Activated CD8-positive, alpha-beta T cell treated with anti-CD3 and anti-CD28 coated beads for 36 hours (primary cell): ENCODE measurements around the gene PUS3. TPM values are rescaled to one million over a fixed set of nuclear protein-coding genes. Genes with fewer than 3 reads are reported as not detected.

Source experiments
- ATAC-seq: fragments of 200-7000 bp; cut with Tn5 transposase; one replicate; pipeline ENCODE4 v1.10.0; 2021; ENCODE audit warnings: mild to moderate bottlenecking, moderate library complexity
- CTCF ChIA-PET: fragments of 350-600 bp; sonication (Branson Sonifier 250); formaldehyde crosslinking; loops from one replicate; lab custom pipeline; 2021; ENCODE audit warnings: antibody characterized with exemption; lab: Charles Lee
- POLR2A ChIA-PET: fragments of 350-600 bp; sonication (Branson Sonifier 250); formaldehyde crosslinking; loops from one replicate; lab custom pipeline; 2021; ENCODE audit warnings: antibody characterized with exemption; lab: Charles Lee
- DNase-seq: peaks from one replicate; pipeline ENCODE4 v3.0.0-alpha.2; 2020
- H3K27ac Mint-ChIP-seq: one replicate; pipeline ENCODE4 v1.8.0; 2021; ENCODE audit warnings: mild to moderate bottlenecking, mixed read lengths
- H3K27me3 Mint-ChIP-seq: one replicate; pipeline ENCODE4 v1.8.0; 2021; ENCODE audit warnings: mixed read lengths
- H3K36me3 Mint-ChIP-seq: one replicate; pipeline ENCODE4 v1.8.0; 2021; ENCODE audit warnings: low read depth, mixed read lengths
- H3K4me1 Mint-ChIP-seq: one replicate; pipeline ENCODE4 v1.8.0; 2021; ENCODE audit warnings: low read depth, mixed read lengths
- H3K4me3 Mint-ChIP-seq: one replicate; pipeline ENCODE4 v1.8.0; 2021; ENCODE audit warnings: mild to moderate bottlenecking, moderate library complexity, mixed read lengths
- H3K9me3 Mint-ChIP-seq: one replicate; pipeline ENCODE4 v1.8.0; 2021; ENCODE audit warnings: mixed read lengths
- intact Hi-C: fragments of 100-400 bp; cut with micrococcal nuclease; formaldehyde crosslinking; loops from one replicate; pipeline ENCODE4 v1.10.0; 2022
- total RNA-seq, 2 experiments: library from RNA; stranded (reverse); gene quantifications; one replicate each; pipeline ENCODE4 v1.2.3, GENCODE V29; 2021
- TF ChIP-seq, protein P1 (sequence below): fragments of 200-600 bp; IDR thresholded peaks from one replicate; pipeline ENCODE4 v1.8.0; 2022; ENCODE audit warnings: antibody characterized with exemption, mild to moderate bottlenecking

PUS3 gene
- total RNA-seq, 2 experiments from 2014 or later, result 15.4 to 15.5 TPM

DNA sequence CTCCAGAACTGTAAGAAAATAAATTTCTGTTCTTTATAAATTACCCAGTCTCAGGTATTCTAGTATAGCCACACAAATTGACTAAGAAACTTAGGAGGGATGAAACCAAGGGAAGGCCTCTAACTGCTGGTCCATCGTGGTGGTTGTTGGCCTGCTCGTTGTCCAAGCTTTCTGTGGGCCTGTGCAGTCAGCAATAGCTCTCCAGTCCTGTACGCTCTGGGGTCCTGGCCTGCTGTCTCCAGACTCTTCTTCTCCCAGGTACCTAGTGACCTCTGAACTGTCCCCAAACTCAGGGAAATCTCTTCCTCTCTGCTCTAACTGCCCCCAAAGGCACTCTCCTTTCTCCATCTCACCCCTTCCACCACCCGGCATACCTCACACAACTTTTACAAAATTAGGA lies 37.1 kb upstream of the PUS3 start:
- ATAC-seq (no peak), DNase-seq (no peak)
- H3K9me3 Mint-ChIP-seq, result no peaks in the 10 kb centered on the region
- no peak overlapping the region for H3K27ac Mint-ChIP-seq
- no peak overlapping the region for H3K4me3 Mint-ChIP-seq
- TF ChIP-seq, protein P1, sequence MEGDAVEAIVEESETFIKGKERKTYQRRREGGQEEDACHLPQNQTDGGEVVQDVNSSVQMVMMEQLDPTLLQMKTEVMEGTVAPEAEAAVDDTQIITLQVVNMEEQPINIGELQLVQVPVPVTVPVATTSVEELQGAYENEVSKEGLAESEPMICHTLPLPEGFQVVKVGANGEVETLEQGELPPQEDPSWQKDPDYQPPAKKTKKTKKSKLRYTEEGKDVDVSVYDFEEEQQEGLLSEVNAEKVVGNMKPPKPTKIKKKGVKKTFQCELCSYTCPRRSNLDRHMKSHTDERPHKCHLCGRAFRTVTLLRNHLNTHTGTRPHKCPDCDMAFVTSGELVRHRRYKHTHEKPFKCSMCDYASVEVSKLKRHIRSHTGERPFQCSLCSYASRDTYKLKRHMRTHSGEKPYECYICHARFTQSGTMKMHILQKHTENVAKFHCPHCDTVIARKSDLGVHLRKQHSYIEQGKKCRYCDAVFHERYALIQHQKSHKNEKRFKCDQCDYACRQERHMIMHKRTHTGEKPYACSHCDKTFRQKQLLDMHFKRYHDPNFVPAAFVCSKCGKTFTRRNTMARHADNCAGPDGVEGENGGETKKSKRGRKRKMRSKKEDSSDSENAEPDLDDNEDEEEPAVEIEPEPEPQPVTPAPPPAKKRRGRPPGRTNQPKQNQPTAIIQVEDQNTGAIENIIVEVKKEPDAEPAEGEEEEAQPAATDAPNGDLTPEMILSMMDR, result no peak
- no peaks in the 10 kb centered on the region for H3K36me3 Mint-ChIP-seq
- ChIA-PET POLR2A (no interaction called here), CTCF (interaction anchor here (0.7 to 2.9 kb wide), 3 partner anchors 62 to 255 kb away, joined by 4 to 14 read pairs (median 4); no protein-coding TSS in a partner anchor)
- H3K4me1 Mint-ChIP-seq, result peaks cover 7% of the 10 kb centered on the region
- no peaks in the 10 kb centered on the region for H3K27me3 Mint-ChIP-seq
- intact Hi-C loops, result no loop called here

DNA sequence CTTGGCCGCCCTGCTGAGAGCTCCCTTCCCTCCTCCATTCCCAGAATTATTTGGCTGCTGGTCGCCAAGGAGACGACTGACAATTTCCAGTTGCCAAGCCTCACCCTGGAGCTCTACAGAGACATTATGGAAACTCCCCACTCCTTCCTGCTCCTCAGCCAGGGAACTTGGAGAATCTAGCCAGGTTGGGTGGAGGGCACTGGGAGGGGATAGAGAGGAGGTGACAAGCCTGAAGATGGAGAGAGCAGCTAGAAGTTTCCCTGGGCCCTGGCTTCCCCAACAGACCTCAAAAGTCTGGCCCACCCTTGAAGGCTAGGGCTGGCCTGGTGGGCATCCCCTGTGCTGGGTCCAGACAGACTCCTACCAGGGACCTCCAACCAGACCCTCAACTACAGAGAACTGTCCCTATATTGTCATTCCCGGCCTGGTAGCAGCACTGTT lies 36.1 kb upstream of the PUS3 start:
- CTCF ChIA-PET, result interaction anchor here (1.3 to 2.9 kb wide), 2 partner anchors 16 to 255 kb away, joined by 5 to 14 read pairs; no protein-coding TSS in a partner anchor
- no peak for ATAC-seq
- TF ChIP-seq, protein P1, result no peak
- Mint-ChIP-seq H3K27ac (no peak overlapping the region), H3K27me3 (no peaks in the 10 kb centered on the region), H3K4me3 (no peak overlapping the region), H3K36me3 (no peaks in the 10 kb centered on the region), H3K4me1 (peaks cover 7% of the 10 kb centered on the region), H3K9me3 (no peaks in the 10 kb centered on the region)
- DNase-seq, result no peak
- intact Hi-C loops, result no loop called here
- POLR2A ChIA-PET, result no interaction called here

DNA sequence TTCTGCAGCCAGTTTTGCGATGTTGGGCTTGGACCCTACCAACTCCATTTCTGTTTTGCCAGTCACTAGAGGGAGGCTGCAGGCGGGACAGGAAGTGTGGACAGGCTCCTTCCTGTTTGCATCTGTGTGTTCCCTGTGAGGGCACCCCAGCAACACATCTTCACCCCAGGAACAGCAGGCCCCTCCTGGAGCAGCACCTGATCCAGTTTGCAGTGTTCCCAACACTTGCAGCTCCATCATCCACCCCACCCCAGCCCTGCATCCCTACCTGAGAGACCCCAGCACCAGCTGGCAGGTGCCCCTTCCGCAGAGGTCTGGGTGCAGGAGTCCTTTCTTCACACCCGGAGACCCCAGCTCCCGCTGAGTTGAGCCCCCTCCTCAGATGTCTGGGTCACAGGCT lies 35.4 kb upstream of the PUS3 start:
- Mint-ChIP-seq H3K9me3 (no peaks in the 10 kb centered on the region), H3K4me3 (no peak overlapping the region), H3K27ac (no peak overlapping the region), H3K36me3 (no peaks in the 10 kb centered on the region), H3K4me1 (peaks cover 8% of the 10 kb centered on the region), H3K27me3 (no peaks in the 10 kb centered on the region)
- intact Hi-C loops, result no loop called here
- TF ChIP-seq, protein P1, result no peak
- ChIA-PET CTCF (interaction anchor here (1.3 to 2.9 kb wide), 2 partner anchors 15 to 255 kb away, joined by 5 to 14 read pairs; no protein-coding TSS in a partner anchor), POLR2A (interaction anchor here (0.9 kb wide), 1 partner anchor 21 kb away, joined by 3 read pairs; no protein-coding TSS in a partner anchor)
- DNase-seq, result no peak
- ATAC-seq, result no peak

DNA sequence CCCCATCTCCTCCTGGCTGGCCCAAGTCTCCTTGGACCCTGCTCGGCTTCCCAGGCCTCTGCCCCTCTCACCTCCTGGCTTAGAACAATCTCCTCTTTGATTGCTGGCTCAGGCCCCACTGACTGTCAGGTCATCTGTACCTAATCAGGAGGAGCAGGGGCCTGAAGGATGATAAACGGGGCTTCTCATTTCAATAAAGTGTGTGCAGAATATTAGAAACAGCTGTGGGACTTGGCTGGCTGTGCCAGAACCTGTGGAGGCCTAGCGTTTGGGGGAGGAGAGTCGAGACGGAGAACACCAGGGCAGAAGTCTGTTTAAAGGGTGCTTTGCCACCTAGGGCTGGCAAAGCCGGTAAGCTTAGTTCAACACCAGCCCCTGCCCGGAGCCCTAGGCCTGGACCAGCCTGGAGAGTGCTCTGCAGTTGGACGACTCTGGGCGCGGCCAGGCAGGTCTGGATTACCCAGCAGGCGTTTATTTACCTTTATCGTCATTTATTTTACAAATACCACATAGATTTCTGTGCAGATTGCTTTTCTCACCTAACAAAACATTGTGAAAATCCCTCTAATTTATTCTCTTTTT lies 32.7 kb upstream of the PUS3 start:
- ChIA-PET CTCF (no interaction called here), POLR2A (no interaction called here)
- H3K27ac Mint-ChIP-seq, result no peak overlapping the region
- DNase-seq (no peak), ATAC-seq (no peak)
- no peaks in the 10 kb centered on the region for H3K9me3 Mint-ChIP-seq
- H3K4me3 Mint-ChIP-seq, result no peak overlapping the region
- H3K27me3 Mint-ChIP-seq, result peaks cover 2% of the 10 kb centered on the region
- intact Hi-C loops, result no loop called here
- H3K4me1 Mint-ChIP-seq, result peaks cover 12% of the 10 kb centered on the region
- H3K36me3 Mint-ChIP-seq, result no peaks in the 10 kb centered on the region
- TF ChIP-seq, protein P1, result no peak

DNA sequence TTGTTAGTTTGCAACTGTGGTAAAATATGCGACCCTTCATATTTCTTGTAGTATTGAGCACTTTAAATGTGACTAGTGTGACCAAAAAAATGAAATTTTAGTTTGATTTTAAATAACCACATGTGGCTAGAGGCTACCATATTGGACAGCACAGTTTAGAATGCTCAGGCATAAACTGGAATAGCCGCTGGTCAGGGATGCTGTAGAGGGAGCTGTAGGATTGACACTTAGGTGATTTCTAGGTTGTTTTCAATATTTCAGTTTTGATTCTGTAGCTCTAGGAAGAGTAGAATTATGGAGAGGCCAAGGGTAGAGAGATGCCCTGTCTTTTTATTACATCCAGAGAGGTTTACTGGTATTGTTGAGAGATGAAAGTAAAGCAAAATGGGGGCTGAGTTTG lies 32.0 kb upstream of the PUS3 start:
- peaks cover 12% of the 10 kb centered on the region for H3K4me1 Mint-ChIP-seq
- H3K27me3 Mint-ChIP-seq, result peaks cover 3% of the 10 kb centered on the region
- ChIA-PET CTCF (no interaction called here), POLR2A (no interaction called here)
- DNase-seq (no peak), ATAC-seq (no peak)
- H3K9me3 Mint-ChIP-seq, result no peaks in the 10 kb centered on the region
- no peak overlapping the region for H3K27ac Mint-ChIP-seq
- H3K36me3 Mint-ChIP-seq, result no peaks in the 10 kb centered on the region
- intact Hi-C loops, result no loop called here
- TF ChIP-seq, protein P1, result no peak
- H3K4me3 Mint-ChIP-seq, result no peak overlapping the region
